DOHH2 (cell line): ENCODE measurements around the gene IGFL2.
"Not testable (repeated sequence)": the region's sequence is repeated elsewhere in the genome, so short reads cannot be mapped to it uniquely, and the experiment has no call there.

Experiments used
- CTCF ChIP-seq: fragments of 200-600 bp; sonication (generic); IDR thresholded peaks from one replicate; pipeline ENCODE4 v1.5.1; 2014; ENCODE audit warnings: antibody characterized with exemption, mild to moderate bottlenecking, low read depth, low read length; ENCODE audit not compliant: poor library complexity, severe bottlenecking
- EZH2phosphoT487 ChIP-seq: fragments of 200-600 bp; sonication (generic); IDR thresholded peaks from 2 replicates; pipeline ENCODE4 v1.6.1; 2017; ENCODE audit warnings: borderline replicate concordance, mild to moderate bottlenecking, antibody characterized with exemption, low read length, moderate library complexity, mixed read lengths

GRCh38 chr19:46161642-46162257, 13.7 kb downstream of the IGFL2 start:
- not testable (repeated sequence) for TF ChIP-seq EZH2phosphoT487, CTCF
